Upper lobe of right lung (tissue), 1 donor: Measurements from ENCODE around the gene CSMD2. TPM values are rescaled to one million over a fixed set of nuclear protein-coding genes. Genes with fewer than 3 reads are reported as not detected.

Source experiments
- ATAC-seq: fragments of 200-7000 bp; cut with Tn5 transposase; one replicate; pipeline ENCODE4 v1.9.1; 2020; ENCODE audit warnings: mild to moderate bottlenecking, moderate library complexity
- DNase-seq: peaks from one replicate; pipeline ENCODE4 v3.0.0-alpha.2; 2020
- H3K27ac ChIP-seq: fragments of 200-600 bp; one replicate; pipeline ENCODE4 v1.8.0; 2022
- H3K27me3 ChIP-seq: fragments of 200-600 bp; one replicate; pipeline ENCODE4 v1.8.0; 2022; ENCODE audit warnings: mild to moderate bottlenecking
- H3K36me3 ChIP-seq: fragments of 200-600 bp; one replicate; pipeline ENCODE4 v1.8.0; 2022
- H3K4me1 ChIP-seq: fragments of 200-600 bp; one replicate; pipeline ENCODE4 v1.8.0; 2022
- H3K4me3 ChIP-seq: fragments of 200-600 bp; one replicate; pipeline ENCODE4 v1.8.0; 2022; ENCODE audit warnings: mild to moderate bottlenecking
- H3K9me3 ChIP-seq: fragments of 200-600 bp; one replicate; pipeline ENCODE4 v1.8.0; 2022
- intact Hi-C: fragments of 100-400 bp; cut with DNase I; formaldehyde crosslinking; loops from one replicate; pipeline ENCODE4 v1.11.0; 2022
- total RNA-seq: library from RNA; stranded (reverse); fragmentation: NEBNext Ultra II Directional; extraction: Animal tissue kit (Norgen Biotek cat#: 25700); gene quantifications from one replicate; pipeline ENCODE4 v1.2.1, GENCODE V29; 2021
- TF ChIP-seq, protein P1 (sequence below): fragments of 200-600 bp; IDR thresholded peaks from one replicate; pipeline ENCODE4 v1.8.0; 2022; ENCODE audit warnings: antibody characterized with exemption
- donor health status: DM: no; HTN: yes; CAD: no; lungs with severe emphysema.

CSMD2 gene
- total RNA-seq, 1 donor from 2014 or later = 0.67 TPM

DNA sequence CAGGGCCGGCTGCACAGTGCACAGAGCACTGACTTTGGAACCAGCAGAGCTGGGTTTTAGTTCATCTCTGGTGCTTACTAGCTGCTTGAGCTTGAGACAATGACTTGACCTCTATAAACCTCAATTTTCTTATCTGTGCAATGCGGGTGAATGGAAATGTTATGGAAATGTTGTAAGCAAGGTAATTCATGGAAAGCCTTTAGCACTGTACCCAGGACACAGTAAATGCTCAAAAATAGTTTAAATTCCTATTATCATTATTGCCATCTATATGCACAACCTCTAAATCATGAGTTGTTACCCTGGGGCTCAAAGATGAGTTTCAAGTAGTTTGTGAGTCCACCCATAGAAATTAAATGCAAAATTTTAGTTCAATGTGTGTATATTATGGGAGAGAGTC lies 99.5 kb downstream of the CSMD2 start:
- H3K4me1 ChIP-seq = no peaks in the 10 kb centered on the region
- H3K36me3 ChIP-seq = no peaks in the 10 kb centered on the region
- no peak for ATAC-seq
- no peaks in the 10 kb centered on the region for H3K27me3 ChIP-seq
- DNase-seq = no peak
- no peak overlapping the region for H3K27ac ChIP-seq
- TF ChIP-seq, protein P1, sequence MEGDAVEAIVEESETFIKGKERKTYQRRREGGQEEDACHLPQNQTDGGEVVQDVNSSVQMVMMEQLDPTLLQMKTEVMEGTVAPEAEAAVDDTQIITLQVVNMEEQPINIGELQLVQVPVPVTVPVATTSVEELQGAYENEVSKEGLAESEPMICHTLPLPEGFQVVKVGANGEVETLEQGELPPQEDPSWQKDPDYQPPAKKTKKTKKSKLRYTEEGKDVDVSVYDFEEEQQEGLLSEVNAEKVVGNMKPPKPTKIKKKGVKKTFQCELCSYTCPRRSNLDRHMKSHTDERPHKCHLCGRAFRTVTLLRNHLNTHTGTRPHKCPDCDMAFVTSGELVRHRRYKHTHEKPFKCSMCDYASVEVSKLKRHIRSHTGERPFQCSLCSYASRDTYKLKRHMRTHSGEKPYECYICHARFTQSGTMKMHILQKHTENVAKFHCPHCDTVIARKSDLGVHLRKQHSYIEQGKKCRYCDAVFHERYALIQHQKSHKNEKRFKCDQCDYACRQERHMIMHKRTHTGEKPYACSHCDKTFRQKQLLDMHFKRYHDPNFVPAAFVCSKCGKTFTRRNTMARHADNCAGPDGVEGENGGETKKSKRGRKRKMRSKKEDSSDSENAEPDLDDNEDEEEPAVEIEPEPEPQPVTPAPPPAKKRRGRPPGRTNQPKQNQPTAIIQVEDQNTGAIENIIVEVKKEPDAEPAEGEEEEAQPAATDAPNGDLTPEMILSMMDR = no peak
- H3K4me3 ChIP-seq = no peak overlapping the region
- H3K9me3 ChIP-seq = no peaks in the 10 kb centered on the region
- intact Hi-C loops = no loop called here

DNA sequence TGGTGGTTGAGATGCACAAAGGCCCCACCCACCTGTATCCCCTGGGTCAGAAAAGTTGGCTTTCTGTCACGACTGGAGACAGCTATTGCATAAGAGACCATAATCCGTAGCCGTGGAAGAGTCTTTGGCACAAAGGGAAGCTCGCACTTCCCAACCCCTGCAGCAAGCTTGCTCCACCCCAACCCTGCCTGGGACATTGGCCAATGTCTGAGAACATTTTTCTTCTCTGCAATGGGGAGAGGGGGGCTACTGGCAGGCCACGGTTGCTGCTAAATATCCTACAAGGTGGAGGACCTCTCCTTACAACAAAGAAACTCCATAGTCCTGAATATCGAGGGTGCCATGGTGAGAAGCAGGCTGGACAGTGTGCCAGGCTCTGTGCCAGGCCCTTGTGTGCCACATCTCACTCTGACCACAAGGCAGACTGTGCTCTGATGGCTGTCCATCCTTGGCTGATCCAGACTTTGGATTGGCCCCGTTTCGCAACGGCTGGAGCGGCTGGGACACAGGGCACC lies 104.1 kb downstream of the CSMD2 start:
- Histone ChIP-seq H3K4me1 (no peaks in the 10 kb centered on the region), H3K4me3 (no peak overlapping the region), H3K27ac (no peak overlapping the region), H3K27me3 (no peaks in the 10 kb centered on the region), H3K36me3 (no peaks in the 10 kb centered on the region), H3K9me3 (no peaks in the 10 kb centered on the region)
- intact Hi-C loops = no loop called here
- DNase-seq (no peak), ATAC-seq (no peak)
- TF ChIP-seq, protein P1 = no peak

DNA sequence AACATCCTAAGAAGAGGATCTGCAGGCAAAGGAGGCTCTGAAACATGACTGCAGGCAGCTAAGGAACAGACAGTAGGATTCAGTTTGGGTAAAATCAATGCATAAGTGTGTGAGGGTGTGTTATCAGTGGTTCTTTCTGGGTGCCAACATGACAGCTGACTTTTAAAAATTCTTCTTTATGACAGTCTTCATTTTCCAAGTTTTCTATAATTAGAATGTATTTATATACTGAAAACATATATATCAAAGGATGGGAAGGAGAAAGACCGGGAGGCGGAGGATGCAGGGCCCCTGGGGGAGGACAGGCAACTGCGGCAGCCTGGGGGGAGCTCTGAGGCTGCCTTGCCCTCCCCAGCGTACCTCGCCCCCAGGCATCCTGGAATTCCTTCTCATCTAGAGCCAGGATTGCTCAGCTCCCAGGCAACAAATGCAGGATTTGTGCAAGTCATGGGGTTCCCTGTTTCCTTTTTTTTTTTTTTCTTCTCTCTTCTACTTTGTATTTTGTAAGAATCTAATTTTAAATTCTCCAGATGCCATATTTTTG lies 104.8 kb downstream of the CSMD2 start:
- no peaks in the 10 kb centered on the region for H3K27me3 ChIP-seq
- H3K36me3 ChIP-seq = no peaks in the 10 kb centered on the region
- intact Hi-C loops = no loop called here
- ATAC-seq (no peak), DNase-seq (no peak)
- H3K27ac ChIP-seq = no peak overlapping the region
- H3K9me3 ChIP-seq = no peaks in the 10 kb centered on the region
- no peaks in the 10 kb centered on the region for H3K4me1 ChIP-seq
- TF ChIP-seq, protein P1 = no peak
- no peak overlapping the region for H3K4me3 ChIP-seq

DNA sequence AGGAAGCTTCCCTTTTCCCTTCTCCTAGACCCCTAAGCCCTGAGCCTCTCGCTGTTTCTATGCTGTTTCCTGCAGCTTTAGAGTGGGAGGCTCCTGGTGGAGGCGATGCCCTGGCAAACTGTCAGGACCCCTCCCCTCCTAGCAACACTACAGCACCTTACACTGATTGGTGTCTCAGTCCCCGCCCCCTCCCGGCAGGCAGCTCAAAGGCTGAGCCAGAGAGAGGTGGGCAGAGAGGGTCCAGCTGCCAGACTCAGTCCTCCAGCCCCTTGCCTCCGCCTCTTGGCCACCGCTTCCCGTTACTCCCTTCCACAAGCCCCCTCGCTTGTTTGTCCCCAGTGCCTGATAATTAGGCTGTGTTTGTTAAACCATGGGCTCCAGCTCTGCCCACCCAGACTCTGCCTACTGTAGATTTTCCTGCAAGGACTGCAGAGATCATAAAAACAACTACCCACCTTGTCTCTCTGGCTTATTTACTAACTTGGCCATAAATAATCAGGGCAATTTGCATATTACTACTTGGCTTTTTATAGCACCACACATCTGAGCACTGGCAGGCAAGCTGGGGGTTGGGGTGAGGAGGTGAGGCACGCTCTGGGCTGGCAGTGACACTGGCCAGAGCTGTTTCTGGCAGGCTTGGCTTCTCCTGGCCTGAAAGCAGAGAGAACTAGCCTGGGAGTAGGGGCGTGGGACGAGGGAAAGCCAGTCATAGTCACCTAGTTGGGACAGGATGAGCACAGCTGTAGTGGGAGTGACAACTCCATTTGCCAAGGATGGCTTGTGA lies 107.5 kb downstream of the CSMD2 start:
- intact Hi-C loops = no loop called here
- Histone ChIP-seq H3K4me3 (no peak overlapping the region), H3K4me1 (no peaks in the 10 kb centered on the region), H3K27ac (no peak overlapping the region), H3K36me3 (no peaks in the 10 kb centered on the region), H3K9me3 (no peaks in the 10 kb centered on the region), H3K27me3 (no peaks in the 10 kb centered on the region)
- ATAC-seq (no peak), DNase-seq (no peak)
- TF ChIP-seq, protein P1 = no peak

DNA sequence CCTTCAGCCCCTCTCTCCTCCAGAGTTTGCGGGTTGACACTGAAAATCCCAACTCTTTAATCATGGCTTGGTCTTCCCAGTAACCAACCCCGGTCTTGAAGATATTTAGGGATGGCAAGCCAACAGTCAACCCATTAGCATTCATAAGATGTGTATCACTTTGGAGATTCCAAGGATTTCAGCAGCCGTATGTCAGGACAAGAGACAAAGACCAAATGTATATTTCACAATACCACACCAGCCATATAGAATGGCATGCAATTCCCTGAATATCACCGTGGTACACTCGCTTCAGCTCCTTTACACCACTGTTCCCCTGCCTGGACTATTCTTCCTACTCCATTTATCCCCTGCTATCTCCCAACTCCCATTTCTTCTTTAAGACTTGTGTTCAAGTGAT lies 109.2 kb downstream of the CSMD2 start:
- intact Hi-C loops = no loop called here
- no peaks in the 10 kb centered on the region for H3K36me3 ChIP-seq
- TF ChIP-seq, protein P1 = no peak
- H3K9me3 ChIP-seq = no peaks in the 10 kb centered on the region
- H3K4me1 ChIP-seq = no peaks in the 10 kb centered on the region
- ATAC-seq = no peak
- DNase-seq = no peak
- no peak overlapping the region for H3K27ac ChIP-seq
- H3K4me3 ChIP-seq = no peak overlapping the region
- no peaks in the 10 kb centered on the region for H3K27me3 ChIP-seq
